ENCODE data around the gene ALOX5.

GRCh38 chr10:45461034-45461433 lies 87.0 kb downstream of the ALOX5 start:
- no peak for TF ChIP-seq EZH2 (IDR thresholded peaks at IDR 0.05; ENCODE audit: borderline replicate concordance, insufficient read depth, low read depth, low read length, poor library complexity, severe bottlenecking)
- TF ChIP-seq CTCF (IDR thresholded peaks at IDR 0.05) = no peak
